GM12878 (cell line): ENCODE measurements around the gene FAM120A. TPM values are rescaled to one million over a fixed set of nuclear protein-coding genes. Genes with fewer than 3 reads are reported as not detected.

Source experiments
- ATAC-seq: fragments of 200-7000 bp; cut with Tn5 transposase; 3 replicates; pipeline ENCODE4 v1.9.1; 2020; ENCODE audit warnings: mild to moderate bottlenecking, moderate library complexity
- BruUV-seq: library from RNA; stranded (reverse); fragments of 400-500 nt; replicated peaks from 2 replicates; lab custom pipeline; 2021; lab: Mats Ljungman, UMichigan
- CTCF ChIA-PET: fragments of 300-600 bp; sonication (Branson Sonifier 250); formaldehyde crosslinking; extraction: SDS; loops from one replicate; lab custom pipeline; 2021; ENCODE audit warnings: inconsistent platforms; lab: Yijun Ruan, JAX
- POLR2A ChIA-PET: fragments of 350-600 bp; formaldehyde crosslinking; extraction: SDS; loops from one replicate; lab custom pipeline; 2021; ENCODE audit warnings: inconsistent platforms; lab: Charles Lee
- RAD21 ChIA-PET: fragments of 300-600 bp; sonication (Branson Sonifier 250); formaldehyde crosslinking; loops from one replicate; lab custom pipeline; 2023; ENCODE audit warnings: antibody characterized with exemption; ENCODE audit not compliant: unreplicated experiment; lab: Charles Lee
- SMC1A ChIA-PET: fragments of 300-600 bp; sonication (Branson Sonifier 250); formaldehyde crosslinking; loops from one replicate; lab custom pipeline; 2023; ENCODE audit not compliant: unreplicated experiment, uncharacterized antibody; lab: Charles Lee
- DNase-seq: peaks from one replicate; pipeline ENCODE4 v3.0.0-alpha.2; 2011; ENCODE audit warnings: low read depth, low spot score
- FAIRE-seq: peaks from 3 replicates; lab custom pipeline; 2011; peaks lifted over from hg19 to GRCh38; lab: Jason Lieb, UNC
- H2AFZ ChIP-seq: 2 replicates; pipeline ENCODE4 v1.6.0; 2011; ENCODE audit warnings: low read depth, low read length, control low read depth; ENCODE audit not compliant: control insufficient read depth
- H3K27ac ChIP-seq: 2 replicates; pipeline ENCODE4 v1.5.1; 2011; ENCODE audit warnings: control low read depth; ENCODE audit not compliant: control insufficient read depth, insufficient read depth
- H3K27me3 ChIP-seq, 2 experiments: replicated peaks in 1 of 2; 2 replicates each; pipeline versions ENCODE4 v1.6.0 to v1.6.1; 2011; ENCODE audit warnings: low read length in 1 of 2; ENCODE audit not compliant: control insufficient read depth in 2 of 2, insufficient read depth in 2 of 2
- H3K36me3 ChIP-seq, 2 experiments: 2 replicates each; pipeline ENCODE4 v1.5.1; 2011; ENCODE audit warnings: low read length in 1 of 2; ENCODE audit not compliant: control insufficient read depth in 2 of 2, insufficient read depth in 2 of 2
- H3K4me1 ChIP-seq: 2 replicates; pipeline ENCODE4 v1.6.1; 2011; ENCODE audit warnings: mild to moderate bottlenecking, low read length, moderate library complexity, mixed read lengths; ENCODE audit not compliant: control insufficient read depth, insufficient read depth
- H3K4me2 ChIP-seq: 2 replicates; pipeline ENCODE4 v1.6.0; 2011; ENCODE audit warnings: control low read depth; ENCODE audit not compliant: control insufficient read depth, insufficient read depth
- H3K4me3 ChIP-seq: fragments of 200-600 bp; sonication (generic); 2 replicates; pipeline ENCODE4 v1.5.1; 2016
- H3K79me2 ChIP-seq: 2 replicates; pipeline ENCODE4 v1.6.0; 2011; ENCODE audit warnings: low read length; ENCODE audit not compliant: control insufficient read depth, insufficient read depth
- H3K9ac ChIP-seq: 2 replicates; pipeline ENCODE4 v1.8.0; 2011; ENCODE audit warnings: low read length, control low read depth, mixed read lengths; ENCODE audit not compliant: control insufficient read depth, insufficient read depth
- H3K9me3 ChIP-seq: replicated peaks from 3 replicates; pipeline ENCODE4 v1.5.1; 2011; ENCODE audit warnings: mild to moderate bottlenecking, low read length; ENCODE audit not compliant: control insufficient read depth, insufficient read depth
- H4K20me1 ChIP-seq: 2 replicates; pipeline ENCODE4 v1.6.0; 2011; ENCODE audit not compliant: control insufficient read depth, insufficient read depth
- HCFC1 ChIP-seq: fragments of 150-350 bp; IDR thresholded peaks from 2 replicates; pipeline ENCODE4 v1.6.1; 2014; ENCODE audit warnings: low read length
- IKZF2 ChIP-seq, 2 experiments: fragments of 450-650 bp; IDR thresholded peaks; 2 replicates each; pipeline ENCODE4 v1.6.1; 2017; ENCODE audit warnings: mild to moderate bottlenecking in 2 of 2, moderate library complexity in 2 of 2
- MYB ChIP-seq: fragments of 150-350 bp; IDR thresholded peaks from 2 replicates; pipeline ENCODE4 v1.6.1; 2014; ENCODE audit warnings: mild to moderate bottlenecking, low read depth, low read length, borderline replicate concordance
- NR2C1 ChIP-seq: fragments of 450-650 bp; IDR thresholded peaks from 2 replicates; pipeline ENCODE4 v1.6.1; 2017; ENCODE audit warnings: antibody characterized with exemption, mild to moderate bottlenecking, moderate library complexity
- PAX5 ChIP-seq: IDR thresholded peaks from 2 replicates; pipeline ENCODE4 v1.6.1; 2011; ENCODE audit warnings: low read depth, low read length, borderline replicate concordance
- SPI1 ChIP-seq: IDR thresholded peaks from 2 replicates; pipeline ENCODE4 v1.6.1; 2011; ENCODE audit warnings: low read depth, mild to moderate bottlenecking, low read length, moderate library complexity, borderline replicate concordance; ENCODE audit not compliant: insufficient read depth
- WGBS: methylation state at CpG from one replicate; pipeline ENCODE4 v1.1.6; 2016; ENCODE audit warnings: low lambda C conversion rate; ENCODE audit not compliant: insufficient replicate concordance, insufficient coverage; ENCODE audit errors: missing lambda C conversion rate; 5-methylcytosine and 5-hydroxymethylcytosine counted together
- in situ Hi-C: fragments of 300-500 bp; cut with MboI; formaldehyde crosslinking; loops from 9 replicates; pipeline ENCODE4 v1.14.3; 2018; ENCODE audit warnings: mixed read lengths
- intact Hi-C: fragments of 100-400 bp; cut with micrococcal nuclease; formaldehyde crosslinking; loops from one replicate; pipeline ENCODE4 v1.14.2; 2022; ENCODE audit not compliant: unreplicated experiment
- polyA plus RNA-seq, 11 experiments: library from polyadenylated mRNA; depleted of rRNA in 4 of 11; unstranded in 6 of 11; stranded (reverse) in 5 of 11; fragments of >200 nt; fragmentation: Nextera tagmentation in 4 of 11; fragmentation: Illumina TruSeq in 1 of 11; extraction: Ambion mirVana in 4 of 11; extraction: Trizol in 1 of 11; gene quantifications; 1 replicate in 1 of 11; 2 replicates in 10 of 11; pipeline versions ENCODE4 v1.2.1 to v1.2.3, GENCODE V29; 2011 to 2016; ENCODE audit warnings: inconsistent platforms in 2 of 11, missing spikeins in 2 of 11, low read depth in 1 of 11
- total RNA-seq, 4 experiments: library from RNA; depleted of rRNA in 3 of 4; stranded (reverse); fragments of >200 nt in 3 of 4; fragmentation: Illumina TruSeq in 1 of 4; extraction: Trizol in 1 of 4; gene quantifications; 2 replicates each; pipeline versions ENCODE4 v1.2.1 to v1.2.3, GENCODE V29; 2013 to 2021

FAM120A gene
- total and polyA plus RNA-seq, 10 of the 15 experiments (the other 5 are each of a cell fraction or from before 2014, with no cell fraction given) = 13.1 to 89.6 (median 52.5) TPM

GRCh38 chr9:93501406-93501805, 49.9 kb downstream of the FAM120A start:
- intact Hi-C loops (no loop called here), in situ Hi-C loops (no loop called here)
- Histone ChIP-seq H3K4me2 (0 out of 2 replicates have a peak overlapping the region, but pooled peaks have one; percentile 11), H3K9ac (no peak overlapping the region), H4K20me1 (no peaks in the 10 kb centered on the region; the same call in 1 of the 2 replicates), H3K4me3 (no peak overlapping the region), H3K4me1 (peaks cover 14% of the 10 kb centered on the region), H2AFZ (no peak overlapping the region), H3K79me2 (peaks cover 8% of the 10 kb centered on the region), H3K9me3 (no peaks in the 10 kb centered on the region), H3K36me3 (peaks cover 16 to 18% of the 10 kb centered on the region in 2 experiments; a peak in 3 of 4 replicates), H3K27ac (no peak overlapping the region), H3K27me3 (no peaks in the 10 kb centered on the region)
- no peak for FAIRE-seq
- DNase-seq = no peak
- SMC1A ChIA-PET = interaction anchor here (0.8 to 2.0 kb wide), 2 partner anchors 11 to 48 kb away, joined by 3 to 5 read pairs; partner anchors contain the start of gene FAM120AOS
- BruUV-seq = no TSS peak
- CTCF ChIA-PET = no interaction called here
- TF ChIP-seq IKZF2 (IDR thresholded peaks at IDR 0.05) = peak in 1 of 2 experiments; percentile 60; a peak in 3 of 4 replicates
- TF ChIP-seq NR2C1 = no peak
- TF ChIP-seq MYB = no peak
- no peak for TF ChIP-seq SPI1
- 46% methylated on average over 4 of the region's 4 CpGs for WGBS
- ATAC-seq = no peak
- POLR2A ChIA-PET = no interaction called here
- RAD21 ChIA-PET = no interaction called here

- Histone ChIP-seq H3K4me1 (peaks cover 14% of the 10 kb centered on the region), H3K36me3 (peaks cover 8 to 11% of the 10 kb centered on the region in 2 experiments; a peak in 3 of 4 replicates), H3K27me3 (no peaks in the 10 kb centered on the region), H3K79me2 (peaks cover 23% of the 10 kb centered on the region), H4K20me1 (no peaks in the 10 kb centered on the region; the same call in 1 of the 2 replicates), H3K9ac (no peak overlapping the region), H2AFZ (no peak overlapping the region), H3K27ac (no peak overlapping the region), H3K9me3 (no peaks in the 10 kb centered on the region), H3K4me3 (no peak overlapping the region), H3K4me2 (no peak overlapping the region)
- BruUV-seq = no TSS peak
- intact Hi-C loops (no loop called here), in situ Hi-C loops (no loop called here)
- ChIA-PET RAD21 (no interaction called here), CTCF (no interaction called here), SMC1A (no interaction called here), POLR2A (no interaction called here)
- TF ChIP-seq PAX5 (no peak), HCFC1 (no peak)
- WGBS = 100% methylated on average over 4 of the region's 4 CpGs
- ATAC-seq = no peak
- DNase-seq = no peak
- no peak for FAIRE-seq
Measured at GRCh38 chr9:93503381-93503780, 51.9 kb downstream of the FAM120A start.
